GM19324 (cell line): ENCODE results near the gene PRELP.
"Not testable (repeated sequence)": the region's sequence is repeated elsewhere in the genome, so short reads cannot be mapped to it uniquely, and the experiment has no call there.

Source experiments
- ATAC-seq: cut with Tn5 transposase; IDR thresholded peaks from one replicate; pipeline ENCODE4 v1.9.1; 2021; ENCODE audit warnings: mild to moderate bottlenecking, moderate library complexity; ENCODE audit not compliant: unreplicated experiment, low FRiP score

The PRELP gene

DNA sequence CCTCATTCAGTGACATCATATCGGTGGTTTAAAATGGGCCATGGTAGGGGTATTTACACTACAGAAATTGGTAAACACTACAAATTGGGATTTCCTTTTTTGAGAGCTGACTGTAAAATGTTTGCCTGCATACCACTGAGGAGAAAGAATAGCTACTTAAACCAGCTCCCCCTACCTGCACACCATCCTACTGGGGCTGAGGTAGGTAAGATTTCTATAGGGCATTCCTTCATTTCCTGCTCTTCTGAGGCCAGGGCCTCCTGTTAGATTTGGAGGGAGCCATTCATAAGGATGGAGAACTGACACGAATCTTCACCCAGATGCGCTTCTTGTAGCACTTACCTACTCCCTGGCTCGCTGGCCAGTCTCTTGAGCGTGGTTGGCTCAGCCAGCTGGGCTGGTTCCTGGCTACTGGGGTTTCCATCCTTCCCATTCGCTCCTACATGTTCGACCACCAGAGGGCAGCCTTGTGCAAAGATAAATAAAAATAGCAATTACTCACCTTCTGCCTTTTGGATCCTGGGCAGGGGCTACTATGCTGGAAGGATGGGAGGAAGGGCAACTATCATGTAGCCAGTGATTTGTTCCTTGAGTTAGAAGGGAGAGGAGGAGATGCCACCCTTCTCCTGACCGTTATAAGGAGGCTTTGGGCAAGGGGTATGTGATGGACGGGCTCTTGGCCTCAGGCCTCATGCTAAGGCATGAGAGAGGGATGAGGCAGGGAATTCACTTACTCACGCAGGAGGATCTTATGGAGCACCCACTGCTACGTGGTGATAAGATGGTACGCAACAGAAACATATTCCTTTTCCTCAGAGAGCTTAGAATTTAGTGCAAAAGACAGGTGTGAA lies 29.0 kb downstream of the PRELP start:
- no peak for ATAC-seq

DNA sequence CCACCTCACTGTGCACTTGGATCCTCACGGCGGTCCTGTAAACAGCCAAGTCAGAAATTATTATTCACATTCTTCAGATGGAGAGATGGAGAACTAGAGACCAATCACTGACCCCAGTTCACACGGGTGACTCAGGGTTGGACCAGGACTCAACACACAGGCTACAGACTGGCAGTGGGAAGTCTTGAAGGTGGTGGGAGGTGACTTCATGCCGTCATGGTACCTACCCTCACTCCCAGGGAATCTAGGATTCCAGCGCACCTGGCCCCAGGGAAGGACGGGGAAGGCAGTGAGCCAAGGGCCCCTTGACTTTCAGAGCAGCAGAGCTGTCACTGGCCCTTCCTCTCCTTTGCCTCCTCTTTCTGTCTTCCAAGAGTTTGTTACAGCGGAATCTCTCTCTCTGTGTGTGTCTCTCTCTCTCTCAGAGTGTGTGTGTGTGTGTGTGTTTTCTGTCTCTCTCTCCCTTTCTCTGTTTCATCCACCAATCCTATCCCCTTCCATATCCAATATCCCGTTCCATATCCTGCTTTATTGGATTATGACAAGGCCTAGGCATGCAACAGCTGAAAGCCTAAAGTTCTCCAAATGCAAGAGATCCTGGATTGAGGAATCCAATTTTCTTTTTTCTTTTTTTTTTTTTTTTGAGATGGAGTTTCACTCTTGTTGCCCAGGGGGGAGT lies 30.1 kb downstream of the PRELP start:
- ATAC-seq = no peak

DNA sequence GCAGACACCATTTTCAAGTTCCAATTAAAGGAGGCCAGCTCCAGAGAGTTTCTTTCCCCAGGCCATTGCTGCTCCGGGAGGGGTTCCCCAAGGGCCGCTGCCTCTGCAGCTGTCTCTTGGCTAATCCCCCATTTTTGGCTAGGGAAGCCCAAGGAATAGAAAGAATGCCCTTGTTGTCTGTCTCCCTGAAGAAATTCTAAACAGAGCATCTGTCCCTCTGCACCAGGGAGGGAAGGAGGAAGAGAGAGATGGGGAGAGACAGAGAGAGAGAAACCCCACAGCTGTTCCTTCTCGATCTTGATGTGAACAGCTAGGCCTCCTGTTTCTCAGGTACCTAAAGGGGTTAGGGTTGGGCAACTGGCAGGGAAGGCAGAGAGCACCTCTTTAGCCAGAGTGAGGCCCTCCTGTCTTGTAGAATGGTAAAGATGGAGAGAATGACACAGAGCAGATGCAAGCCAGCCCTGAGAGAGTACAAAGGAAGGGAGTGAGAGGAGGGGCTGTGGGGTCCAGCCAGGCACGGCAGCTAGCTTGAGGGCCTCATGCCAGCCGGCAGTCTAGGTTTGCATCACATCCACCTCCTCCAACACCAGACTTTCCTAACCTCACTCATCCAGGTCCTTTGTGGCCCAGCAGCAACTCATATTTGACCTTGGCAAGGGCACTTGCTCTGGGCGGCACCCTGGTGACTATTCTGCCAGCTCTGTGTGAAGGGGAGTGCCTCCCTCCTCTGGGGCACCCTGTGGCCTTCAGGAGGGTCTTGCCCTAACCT lies 31.4 kb downstream of the PRELP start:
- ATAC-seq = no peak

DNA sequence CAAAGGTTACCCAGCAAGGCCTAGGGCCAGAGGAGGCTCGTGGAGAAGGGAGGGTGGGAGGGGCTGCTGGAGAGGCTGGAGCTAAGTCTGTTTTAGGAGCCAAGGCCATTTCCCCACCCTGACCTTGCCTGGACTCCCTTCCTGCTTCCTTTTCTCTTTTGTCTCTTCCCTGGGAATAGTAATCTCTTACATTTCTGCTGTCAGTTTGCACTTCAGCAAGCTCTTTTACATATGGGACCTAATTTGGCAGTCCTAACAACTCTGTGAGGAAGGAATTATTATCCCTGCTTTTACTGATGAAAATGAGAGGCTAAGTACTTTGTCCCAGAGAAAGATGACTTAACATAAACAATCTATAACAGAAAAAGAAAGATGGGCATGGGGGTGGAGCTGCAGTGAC lies 32.2 kb downstream of the PRELP start:
- ATAC-seq = no peak

DNA sequence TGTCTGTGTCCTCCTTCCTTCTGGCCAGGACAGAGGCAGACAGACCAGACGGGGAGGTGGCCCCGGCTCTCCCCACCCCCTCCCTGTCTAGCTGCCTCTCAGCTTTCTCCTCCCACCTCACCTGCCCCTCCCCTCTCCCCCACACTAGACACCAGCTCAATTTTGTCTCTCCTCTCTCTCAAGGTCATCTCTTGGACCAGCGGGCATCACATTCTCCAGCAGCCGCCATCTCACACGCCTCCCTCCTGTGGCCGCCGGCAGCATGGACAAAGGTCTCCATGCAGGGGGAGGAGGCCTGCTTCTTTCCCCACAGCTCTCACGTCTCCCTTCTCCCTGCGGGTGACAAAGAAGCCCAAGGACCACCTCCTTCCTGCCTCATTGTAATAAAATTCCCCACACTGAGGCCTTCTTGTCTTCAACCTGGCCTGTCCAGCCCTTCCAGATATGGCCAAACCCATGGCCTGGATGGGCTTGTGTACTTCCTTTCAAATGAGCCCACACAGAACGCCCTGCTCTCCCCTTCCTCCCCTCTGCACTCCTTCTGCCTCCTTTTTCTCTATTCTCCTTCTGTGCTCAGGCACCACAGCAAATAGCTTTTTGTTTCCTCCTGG lies 33.0 kb downstream of the PRELP start:
- no peak for ATAC-seq

DNA sequence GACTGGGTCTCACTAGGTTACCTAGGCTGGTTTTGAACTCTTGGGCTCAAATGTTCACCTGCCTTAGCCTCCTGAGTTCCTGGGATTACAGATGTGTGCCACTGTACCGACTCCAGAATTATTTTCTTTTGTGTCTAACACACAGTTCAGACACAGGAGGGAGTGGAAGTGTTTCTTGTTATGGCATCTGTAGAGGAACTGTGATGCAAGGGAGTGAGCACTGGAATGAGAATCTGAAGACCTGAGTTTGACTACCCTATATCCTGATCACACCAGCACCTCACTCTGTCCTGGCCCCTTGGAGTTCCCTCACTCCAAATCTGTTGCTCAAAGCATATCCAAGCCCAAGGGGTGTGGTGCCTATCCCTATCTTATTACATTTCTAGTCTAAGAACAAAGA lies 33.5 kb downstream of the PRELP start:
- no peak for ATAC-seq

DNA sequence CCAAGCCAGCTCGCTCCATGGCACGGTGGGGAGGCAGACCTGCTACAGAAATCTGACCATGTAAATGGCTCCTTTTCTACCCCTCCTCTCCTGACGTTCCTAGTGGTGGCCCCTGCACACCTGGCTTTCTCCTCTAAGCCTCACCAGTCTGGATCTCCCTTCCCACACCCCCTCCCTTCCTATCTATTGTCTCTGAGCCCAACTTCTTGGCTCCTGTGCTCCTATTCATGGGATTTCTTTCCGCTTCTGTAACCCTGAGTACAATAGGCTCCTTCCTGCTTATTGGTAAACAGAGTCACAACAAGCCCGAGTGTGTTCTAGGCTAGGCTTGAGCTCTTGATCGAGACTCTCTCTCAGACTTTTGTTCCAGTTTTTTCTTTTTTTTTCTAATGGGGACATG lies 35.9 kb downstream of the PRELP start:
- no peak for ATAC-seq

DNA sequence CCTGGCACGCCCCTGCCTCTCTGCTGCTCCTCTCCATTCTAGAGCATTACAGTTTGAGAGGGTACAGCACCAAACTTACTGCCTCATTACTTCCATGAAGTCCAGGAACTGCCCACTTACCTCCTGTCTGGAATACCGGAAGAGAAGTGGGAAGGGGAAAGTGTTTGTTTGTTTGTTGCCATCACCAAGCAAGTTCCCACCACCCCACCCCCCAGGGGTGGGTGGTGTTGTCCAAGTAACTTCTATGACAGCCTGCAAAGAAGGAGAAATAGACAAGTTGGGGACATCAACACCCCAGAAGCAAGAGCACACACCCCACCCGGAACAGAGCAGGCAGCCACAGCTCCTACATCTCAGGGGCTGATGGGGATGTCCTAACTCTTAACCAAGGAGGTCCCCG lies 36.3 kb downstream of the PRELP start:
- ATAC-seq = no peak

DNA sequence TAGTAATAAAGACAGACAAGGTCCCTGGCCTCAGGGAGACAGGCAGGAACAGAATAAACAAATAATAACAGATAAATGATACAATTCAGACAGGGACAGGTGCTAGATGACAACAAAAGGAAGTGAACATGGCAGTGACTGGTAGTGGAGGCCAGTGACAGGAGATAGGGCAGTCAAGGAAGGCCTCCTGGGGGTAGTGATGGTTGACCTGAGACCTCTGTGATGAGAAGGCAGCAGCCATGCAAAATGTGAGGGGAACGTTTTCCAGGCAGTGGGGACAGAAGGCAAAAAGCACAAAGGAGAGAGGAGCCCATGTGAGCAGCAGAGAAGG lies 36.9 kb downstream of the PRELP start:
- no peak for ATAC-seq

DNA sequence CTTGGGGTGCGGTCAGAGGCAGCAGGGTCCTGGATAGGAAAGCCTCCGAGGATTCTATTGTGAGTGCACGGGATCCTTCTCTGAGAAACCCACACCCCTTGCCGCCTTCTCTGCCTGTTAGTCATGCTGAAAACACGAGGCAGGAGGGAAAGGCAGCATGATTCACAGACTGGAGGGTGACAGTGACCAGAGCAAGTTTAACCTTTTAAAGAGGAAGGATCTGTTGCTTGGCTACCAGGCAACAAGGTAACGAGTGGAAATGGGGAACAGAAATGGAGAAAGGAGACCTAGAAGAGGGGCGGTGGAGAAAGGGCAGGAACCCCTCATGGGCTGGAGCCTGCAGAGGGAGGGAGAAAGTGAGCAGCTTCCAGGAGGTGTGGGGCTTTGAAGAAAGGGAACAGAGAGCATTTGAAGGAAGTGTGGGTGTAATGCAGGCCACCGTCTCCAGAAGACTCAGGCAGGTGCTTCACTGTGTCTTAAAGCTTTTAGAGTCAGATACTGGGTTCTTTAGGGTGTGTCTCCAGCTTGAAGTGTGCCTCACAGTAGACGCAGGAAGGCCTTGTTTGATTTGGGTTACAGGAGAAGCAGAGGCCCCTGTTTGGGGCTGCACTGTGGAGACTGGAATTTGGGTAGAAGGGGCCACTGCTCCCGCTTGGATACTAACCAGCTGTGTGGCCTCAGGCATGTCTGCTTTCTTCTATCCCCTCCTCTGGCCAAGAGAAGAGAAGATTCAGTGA lies 37.4 kb downstream of the PRELP start:
- ATAC-seq = no peak

DNA sequence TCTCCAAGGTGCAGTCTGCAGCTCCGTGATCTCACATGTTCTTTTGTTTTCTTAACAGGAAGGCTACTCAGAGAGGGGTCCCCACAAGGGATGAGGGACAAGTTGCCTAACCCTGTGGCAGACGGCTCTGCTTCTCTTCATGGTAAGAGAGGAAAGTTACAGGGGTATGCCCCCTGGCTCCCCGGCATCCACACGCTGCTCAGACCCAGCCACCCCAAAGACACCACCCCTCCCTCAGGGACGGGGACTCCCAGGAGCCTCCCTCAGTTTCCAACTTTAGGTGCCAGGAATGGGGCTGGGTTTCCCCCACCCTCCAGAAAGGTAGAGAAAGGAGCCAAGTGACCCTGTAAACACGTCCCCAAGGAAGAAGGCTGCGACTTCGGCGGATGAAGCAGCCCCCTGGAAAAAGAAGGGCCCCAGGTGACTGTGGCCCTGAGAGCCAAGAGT lies 38.0 kb downstream of the PRELP start:
- ATAC-seq = no peak

DNA sequence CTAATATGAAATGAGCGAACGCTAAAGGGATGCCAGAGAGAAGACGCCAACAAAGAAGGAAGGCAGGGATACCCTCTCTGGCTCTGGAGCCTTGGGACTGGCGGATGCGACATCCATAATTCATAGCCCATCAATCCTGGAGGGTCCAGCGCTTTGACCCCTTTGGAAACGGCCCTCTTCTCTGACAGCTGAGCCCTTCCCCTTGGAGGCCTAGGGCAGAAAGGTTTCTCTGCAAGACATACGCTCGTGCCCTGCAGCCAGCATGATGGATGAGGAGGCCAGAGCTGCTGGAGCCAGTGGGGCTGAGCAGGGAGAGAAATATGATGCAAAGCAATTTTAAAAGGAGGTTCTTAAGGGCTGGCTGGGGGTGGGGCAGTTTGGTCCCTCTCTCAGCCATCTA lies 40.6 kb downstream of the PRELP start:
- ATAC-seq = no peak

DNA sequence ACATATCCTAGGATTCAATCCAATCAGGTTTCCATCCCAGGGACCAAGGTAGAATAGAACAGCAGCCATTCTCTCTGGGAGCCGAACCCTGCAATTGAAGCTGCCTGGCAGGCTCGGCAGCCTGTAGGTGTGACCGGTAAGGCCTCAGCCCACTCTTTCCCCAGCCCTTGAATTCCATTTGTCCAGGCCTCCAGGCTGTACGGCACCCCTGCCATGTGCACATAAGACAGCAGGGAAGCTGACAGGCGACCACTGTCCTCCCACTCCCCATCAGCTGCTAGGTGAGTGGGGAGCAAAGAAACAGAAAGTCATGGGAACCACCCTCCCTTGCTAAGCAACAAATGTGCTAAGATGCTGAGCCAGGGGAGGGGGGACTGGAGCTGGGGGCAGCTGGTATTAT lies 41.3 kb downstream of the PRELP start:
- no peak for ATAC-seq

DNA sequence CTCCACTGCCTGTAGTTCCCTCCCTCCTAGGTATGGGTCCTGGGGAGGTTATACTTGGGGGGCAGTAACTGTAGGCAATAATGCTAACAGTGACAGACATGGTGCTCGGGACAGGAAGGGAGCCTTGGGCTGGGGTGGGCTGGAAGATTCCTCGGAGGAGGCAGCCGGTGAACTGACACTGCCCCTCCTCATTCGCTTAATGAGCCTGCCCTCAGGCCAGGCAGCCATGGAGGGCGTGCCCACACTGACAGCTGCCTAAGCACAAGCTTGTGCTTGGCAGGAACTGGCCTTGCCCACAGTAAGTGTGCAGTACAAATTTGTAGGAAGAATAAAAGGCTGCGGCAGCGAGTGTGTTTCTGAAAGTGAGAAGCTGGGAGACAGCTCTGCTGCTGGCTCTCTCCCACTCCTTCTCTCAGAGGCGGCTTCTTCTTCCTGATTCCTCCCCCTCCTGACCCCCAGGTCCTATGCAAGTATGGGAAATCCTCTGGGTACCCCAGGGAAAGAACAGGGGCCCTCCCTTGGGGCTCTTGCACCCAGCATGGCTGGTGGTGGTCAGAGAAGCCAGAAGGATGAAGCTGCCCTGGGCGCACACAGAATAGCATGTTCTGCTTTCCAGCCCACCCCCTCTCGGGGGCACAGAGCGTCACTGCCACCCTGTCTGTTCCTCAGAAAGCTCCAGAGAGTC lies 42.0 kb downstream of the PRELP start:
- no peak for ATAC-seq

DNA sequence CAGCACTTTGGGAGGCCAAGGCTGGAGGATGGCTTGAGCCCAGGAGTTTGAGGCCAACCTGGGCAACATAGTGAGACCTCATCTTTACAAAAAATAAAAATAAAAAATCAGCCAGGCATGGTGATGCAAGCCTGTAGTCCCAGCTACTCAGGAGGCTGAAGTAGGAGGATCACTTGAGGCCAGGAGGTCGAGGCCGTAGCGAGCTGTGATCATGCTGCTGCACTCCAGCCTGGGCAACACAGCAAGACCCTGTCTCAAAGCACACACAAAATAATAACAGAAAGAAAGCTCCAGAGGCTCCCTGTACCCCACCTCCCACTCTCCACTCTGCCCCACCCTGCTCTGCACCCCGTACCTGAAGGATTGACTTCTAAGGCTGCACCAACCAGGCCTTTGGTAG lies 42.5 kb downstream of the PRELP start:
- ATAC-seq = not testable (repeated sequence)

DNA sequence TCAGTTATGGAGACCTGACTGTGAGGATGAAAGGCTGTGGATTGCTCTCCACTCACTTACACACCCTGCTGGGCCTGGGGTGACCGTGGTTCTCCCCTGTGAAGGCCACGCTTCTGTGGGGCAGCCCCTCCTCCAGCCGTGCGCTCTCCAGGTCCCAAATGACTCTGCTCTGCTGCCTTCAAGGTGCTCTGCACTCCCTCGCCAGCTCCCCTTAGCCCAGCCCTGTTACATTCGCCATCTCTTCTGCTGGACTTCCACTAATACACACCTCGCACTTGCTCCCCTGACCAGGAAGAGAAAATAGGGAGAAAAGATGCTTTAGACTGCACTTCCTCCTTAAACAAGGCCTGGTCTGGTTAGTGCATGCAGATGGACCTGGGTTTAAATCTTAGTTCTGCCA lies 42.9 kb downstream of the PRELP start:
- no peak for ATAC-seq

DNA sequence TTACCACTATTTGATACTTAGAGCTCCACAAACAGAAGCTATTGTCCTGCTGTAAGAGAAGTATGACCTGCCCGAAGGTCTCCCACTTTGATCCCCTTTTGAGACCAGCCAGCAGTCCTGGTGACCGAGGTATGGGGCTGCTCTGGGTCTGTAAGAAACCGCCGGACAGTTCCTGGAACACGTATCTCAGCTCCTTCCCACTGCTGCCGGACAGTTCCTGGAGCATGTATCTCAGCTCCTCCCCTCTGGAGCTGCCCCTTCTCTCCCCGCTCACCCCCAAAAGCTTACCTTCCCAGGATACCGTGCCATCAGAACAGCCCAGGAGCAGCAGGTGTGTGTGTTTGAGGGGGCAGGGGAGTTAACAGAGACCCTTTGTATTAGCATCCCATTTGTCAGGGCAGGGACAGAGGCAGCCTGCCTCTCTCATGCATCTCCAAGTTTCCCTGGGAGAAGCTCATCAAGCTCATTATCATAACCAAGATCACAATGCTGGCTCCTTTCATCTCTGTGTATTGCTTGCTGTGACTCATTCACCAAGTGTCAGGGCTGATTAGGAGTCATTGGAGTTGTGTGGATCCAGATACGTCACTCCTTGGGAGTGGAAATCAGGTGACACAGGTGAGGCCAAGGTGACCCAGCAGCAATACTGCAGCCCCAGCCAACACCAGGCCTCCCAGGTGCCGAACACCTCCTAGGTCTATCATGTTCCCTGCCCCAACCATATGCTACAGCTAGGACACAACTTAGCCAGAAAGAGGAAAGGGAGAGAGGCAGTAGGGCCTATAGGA lies 43.6 kb downstream of the PRELP start:
- ATAC-seq = no peak

DNA sequence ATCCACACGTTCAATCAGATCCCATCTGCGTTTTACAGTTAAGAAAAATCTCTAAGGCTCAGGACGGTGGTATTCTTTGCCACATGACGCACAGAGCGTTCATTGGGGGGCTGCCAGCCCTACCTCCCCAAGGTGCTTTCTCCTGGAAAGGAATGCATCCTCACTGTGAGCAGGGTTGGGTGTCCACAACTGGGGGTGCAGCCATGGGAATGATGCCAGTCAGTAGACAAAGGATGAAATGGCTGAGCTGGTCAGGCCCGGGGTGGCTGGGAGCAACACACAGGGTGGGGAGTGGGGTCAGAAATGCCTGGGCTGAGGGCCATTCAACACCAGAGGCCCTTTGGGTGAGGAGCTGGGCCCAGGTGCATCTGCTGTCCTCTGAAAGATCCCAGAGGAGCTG lies 44.3 kb downstream of the PRELP start:
- ATAC-seq = no peak

DNA sequence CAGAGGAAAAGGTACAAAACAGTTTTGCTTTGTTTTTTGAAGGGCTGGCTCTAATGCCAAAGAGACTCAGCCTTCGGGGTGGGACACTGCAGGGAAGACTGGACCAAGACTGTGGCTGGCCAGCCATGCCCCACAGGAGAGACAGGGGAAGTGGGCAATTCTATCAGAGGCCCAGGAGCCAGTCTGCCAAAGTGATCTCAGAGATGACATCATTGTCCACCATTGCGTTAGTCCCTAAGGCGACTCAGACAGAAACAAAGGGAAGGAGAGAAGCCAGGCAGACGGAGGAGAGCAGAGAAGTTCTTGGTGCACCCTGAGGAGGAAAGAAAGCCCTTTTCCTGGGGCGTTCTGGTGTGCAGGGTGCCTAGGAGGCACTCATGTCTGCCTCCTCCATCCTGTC lies 44.7 kb downstream of the PRELP start:
- no peak for ATAC-seq
